Measurements from ENCODE around the gene SDF4. TPM values are rescaled to one million over a fixed set of nuclear protein-coding genes. Genes with fewer than 3 reads are reported as not detected.

SDF4 gene
- total RNA-seq, 4 donors from 2014 or later, result 29.7 to 105 (median 50.3) TPM

- no peaks in the 10 kb centered on the region for H3K9me3 ChIP-seq
- DNase-seq, result no peak
- H3K27me3 ChIP-seq, result no peaks in the 10 kb centered on the region
- no peaks in the 10 kb centered on the region for H3K36me3 ChIP-seq
- H3K4me1 ChIP-seq, result no peaks in the 10 kb centered on the region
- no peak overlapping the region for H3K27ac ChIP-seq
- intact Hi-C loops (cut with DNase I; ENCODE audit: low total_unique reads), result no loop called here
- TF ChIP-seq CTCF (IDR thresholded peaks at IDR 0.05) (no peak), POLR2A (IDR thresholded peaks at IDR 0.05) (no peak)
- H3K4me3 ChIP-seq, result no peak overlapping the region
Measured at GRCh38 chr1:1194723-1195122, 37.1 kb downstream of the SDF4 start.

GRCh38 chr1:1191734-1192133 is 40.1 kb downstream of the SDF4 start:
- intact Hi-C loops (cut with DNase I; ENCODE audit: low total_unique reads), result no loop called here
- DNase-seq, result no peak
- TF ChIP-seq CTCF (IDR thresholded peaks at IDR 0.05) (no peak), POLR2A (IDR thresholded peaks at IDR 0.05) (no peak)
- Histone ChIP-seq H3K27ac (no peak overlapping the region), H3K27me3 (no peaks in the 10 kb centered on the region), H3K4me1 (no peaks in the 10 kb centered on the region), H3K9me3 (no peaks in the 10 kb centered on the region), H3K36me3 (no peaks in the 10 kb centered on the region), H3K4me3 (no peak overlapping the region)

GRCh38 chr1:1189111-1189510 is 42.7 kb downstream of the SDF4 start:
- Histone ChIP-seq H3K27me3 (no peaks in the 10 kb centered on the region), H3K4me1 (no peaks in the 10 kb centered on the region), H3K27ac (no peak overlapping the region), H3K4me3 (no peak overlapping the region), H3K9me3 (no peaks in the 10 kb centered on the region), H3K36me3 (no peaks in the 10 kb centered on the region)
- no peak for DNase-seq
- TF ChIP-seq POLR2A (IDR thresholded peaks at IDR 0.05) (no peak), CTCF (IDR thresholded peaks at IDR 0.05) (no peak)
- intact Hi-C loops (cut with DNase I; ENCODE audit: low total_unique reads), result no loop called here

GRCh38 chr1:1187938-1188337 is 43.9 kb downstream of the SDF4 start:
- Histone ChIP-seq H3K4me1 (no peaks in the 10 kb centered on the region), H3K27me3 (no peaks in the 10 kb centered on the region), H3K9me3 (no peaks in the 10 kb centered on the region), H3K4me3 (no peak overlapping the region), H3K36me3 (no peaks in the 10 kb centered on the region), H3K27ac (no peak overlapping the region)
- no peak for TF ChIP-seq CTCF (IDR thresholded peaks at IDR 0.05)
- DNase-seq, result no peak
- intact Hi-C loops (cut with DNase I; ENCODE audit: low total_unique reads), result no loop called here

- Histone ChIP-seq H3K4me3 (no peak overlapping the region), H3K36me3 (no peaks in the 10 kb centered on the region), H3K9me3 (no peaks in the 10 kb centered on the region), H3K27me3 (no peaks in the 10 kb centered on the region), H3K27ac (no peak overlapping the region), H3K4me1 (no peaks in the 10 kb centered on the region)
- DNase-seq, result no peak
- TF ChIP-seq CTCF (IDR thresholded peaks at IDR 0.05) (no peak), POLR2A (IDR thresholded peaks at IDR 0.05) (no peak)
- intact Hi-C loops (cut with DNase I; ENCODE audit: low total_unique reads), result no loop called here
Measured at GRCh38 chr1:1185101-1185765, 46.6 kb downstream of the SDF4 start.
